Small intestine (tissue), 7 donors: ENCODE results near the gene CCDC190. TPM values are rescaled to one million over a fixed set of nuclear protein-coding genes. Genes with fewer than 3 reads are reported as not detected.

Experiments
- DNase-seq, 2 donors: peaks; one replicate each; pipeline versions ENCODE4 v3.0.0 to v3.0.0-alpha.2; 2013
- FAIRE-seq: peaks from 2 replicates; lab custom pipeline; 2012; peaks lifted over from hg19 to GRCh38; lab: Jason Lieb, UNC
- H3K27ac ChIP-seq, 3 donors: one replicate each; pipeline ENCODE4 v1.5.1; 2013; ENCODE audit warnings: low read length in 2 of 3, mild to moderate bottlenecking in 2 of 3, control low read depth in 1 of 3, inconsistent platforms in 1 of 3, low read depth in 1 of 3, moderate library complexity in 1 of 3
- H3K27me3 ChIP-seq, 3 donors: one replicate each; pipeline ENCODE4 v1.6.1; 2013; ENCODE audit warnings: low read length in 3 of 3, inconsistent platforms in 1 of 3; ENCODE audit not compliant: control insufficient read depth in 3 of 3, insufficient read depth in 3 of 3
- H3K36me3 ChIP-seq, 3 donors: one replicate each; pipeline ENCODE4 v1.6.1; 2013; ENCODE audit warnings: low read length in 3 of 3, inconsistent platforms in 1 of 3, low read depth in 1 of 3, mild to moderate bottlenecking in 1 of 3, moderate library complexity in 1 of 3; ENCODE audit not compliant: control insufficient read depth in 3 of 3, insufficient read depth in 2 of 3
- H3K4me1 ChIP-seq, 3 donors: one replicate each; pipeline ENCODE4 v1.6.1; 2013; ENCODE audit warnings: low read length in 2 of 3, inconsistent platforms in 1 of 3, low read depth in 1 of 3, mild to moderate bottlenecking in 1 of 3, moderate library complexity in 1 of 3; ENCODE audit not compliant: control insufficient read depth in 3 of 3, insufficient read depth in 2 of 3
- H3K4me3 ChIP-seq, 3 donors: one replicate each; pipeline ENCODE4 v1.5.1; 2013; ENCODE audit warnings: low read length in 3 of 3, control low read depth in 1 of 3, inconsistent platforms in 1 of 3, low read depth in 1 of 3, mild to moderate bottlenecking in 1 of 3, moderate library complexity in 1 of 3
- H3K9me3 ChIP-seq, 2 donors: one replicate each; pipeline ENCODE4 v1.6.1; 2013; ENCODE audit warnings: low read depth in 1 of 2, low read length in 1 of 2; ENCODE audit not compliant: control insufficient read depth in 2 of 2, insufficient read depth in 1 of 2
- WGBS, 3 donors: extraction: QIAGEN DNeasy Blood & Tissue Kit; methylation state at CpG; one replicate each; pipeline ENCODE4 v1.1.7; 2013; 5-methylcytosine and 5-hydroxymethylcytosine counted together
- polyA plus RNA-seq, 4 donors: library from polyadenylated mRNA; stranded (reverse) in 3 of 4; unstranded in 1 of 4; fragments of 200-250 nt in 3 of 4; fragments of 120-200 nt in 1 of 4; gene quantifications; one replicate each; pipeline versions ENCODE4 v1.2.1 to v1.2.3, GENCODE V29; 2013
- donor health status: healthy with polysubstance abuse.
- donor health status: control.
- donor health status: control.
- donor health status: Bipolar disorder and iron deficiency.
- donor health status: healthy.

CCDC190 gene
- polyA plus RNA-seq, 4 donors = 0.06 TPM; not detected in 3

- FAIRE-seq (no peak), DNase-seq (no peak)
- H3K4me3 ChIP-seq = no peak overlapping the region
- H3K27me3 ChIP-seq = peaks cover 0 to 2% (median 0%) of the 10 kb centered on the region in 3 donors
- no peaks in the 10 kb centered on the region for H3K4me1 ChIP-seq
- peaks cover 0 to 5% of the 10 kb centered on the region in 2 donors for H3K9me3 ChIP-seq
- no peaks in the 10 kb centered on the region for H3K36me3 ChIP-seq
- H3K27ac ChIP-seq = no peak overlapping the region
Measured at GRCh38 chr1:162840250-162840839, 20.6 kb downstream of the CCDC190 start.

GRCh38 chr1:162838863-162839262, 22.1 kb downstream of the CCDC190 start:
- Histone ChIP-seq H3K36me3 (no peaks in the 10 kb centered on the region), H3K27me3 (peaks cover 0 to 4% (median 0%) of the 10 kb centered on the region in 3 donors), H3K9me3 (peaks cover 0 to 5% of the 10 kb centered on the region in 2 donors), H3K27ac (no peak overlapping the region), H3K4me3 (no peak overlapping the region), H3K4me1 (no peaks in the 10 kb centered on the region)
- FAIRE-seq = no peak
- WGBS, 3 donors = 74 to 97% (median 96%) methylated on average over 4 of the region's 4 CpGs
- no peak for DNase-seq

GRCh38 chr1:162835157-162835899, 25.6 kb downstream of the CCDC190 start:
- 57 to 64% (median 63%) methylated on average over 3 of the region's 3 CpGs for WGBS, 3 donors
- no peaks in the 10 kb centered on the region for H3K4me1 ChIP-seq

GRCh38 chr1:162832470-162832869, 28.5 kb downstream of the CCDC190 start:
- 61 to 92% (median 85%) methylated on average over 3 of the region's 3 CpGs for WGBS, 3 donors
- H3K27me3 ChIP-seq = peaks cover 0 to 2% (median 0%) of the 10 kb centered on the region in 3 donors
- H3K27ac ChIP-seq = no peak overlapping the region
- FAIRE-seq = no peak
- no peaks in the 10 kb centered on the region for H3K36me3 ChIP-seq
- no peak for DNase-seq
- no peaks in the 10 kb centered on the region for H3K9me3 ChIP-seq
- H3K4me3 ChIP-seq = no peak overlapping the region
- no peaks in the 10 kb centered on the region for H3K4me1 ChIP-seq

More at GRCh38 chr1:162835157-162835899, 25.6 kb downstream of the CCDC190 start:
- H3K27ac ChIP-seq = no peak overlapping the region
- peaks cover 0 to 5% of the 10 kb centered on the region in 2 donors for H3K9me3 ChIP-seq
- peaks cover 0 to 4% (median 0%) of the 10 kb centered on the region in 3 donors for H3K27me3 ChIP-seq
- no peak overlapping the region for H3K4me3 ChIP-seq
- no peak for DNase-seq
- no peak for FAIRE-seq
- H3K36me3 ChIP-seq = no peaks in the 10 kb centered on the region

GRCh38 chr1:162829268-162829667, 31.7 kb downstream of the CCDC190 start:
- no peak overlapping the region for H3K4me3 ChIP-seq
- H3K36me3 ChIP-seq = no peaks in the 10 kb centered on the region
- DNase-seq = no peak
- 93 to 96% (median 95%) methylated on average over 1 of the region's 1 CpG for WGBS, 3 donors
- H3K27ac ChIP-seq = no peak overlapping the region
- FAIRE-seq = no peak
- peaks cover 0 to 1% (median 0%) of the 10 kb centered on the region in 3 donors for H3K27me3 ChIP-seq
- H3K4me1 ChIP-seq = no peaks in the 10 kb centered on the region
- H3K9me3 ChIP-seq = no peaks in the 10 kb centered on the region

GRCh38 chr1:162823771-162824525, 37.0 kb downstream of the CCDC190 start:
- Histone ChIP-seq H3K36me3 (no peaks in the 10 kb centered on the region), H3K4me1 (peaks cover 0 to 5% (median 0%) of the 10 kb centered on the region in 3 donors), H3K4me3 (no peak overlapping the region), H3K27me3 (peaks cover 0 to 13% (median 2%) of the 10 kb centered on the region in 3 donors), H3K9me3 (no peaks in the 10 kb centered on the region), H3K27ac (no peak overlapping the region)
- FAIRE-seq = no peak
- 35 to 57% (median 43%) methylated on average over 2 of the region's 2 CpGs for WGBS, 3 donors
- DNase-seq = no peak

GRCh38 chr1:162823231-162823630, 37.7 kb downstream of the CCDC190 start:
- no peak overlapping the region for H3K27ac ChIP-seq
- no peak overlapping the region for H3K4me3 ChIP-seq
- H3K27me3 ChIP-seq = peaks cover 0 to 13% (median 2%) of the 10 kb centered on the region in 3 donors
- H3K36me3 ChIP-seq = no peaks in the 10 kb centered on the region
- WGBS, 3 donors = 32 to 62% (median 57%) methylated on average over 3 of the region's 3 CpGs
- DNase-seq (no peak), FAIRE-seq (no peak)
- H3K9me3 ChIP-seq = no peaks in the 10 kb centered on the region
- H3K4me1 ChIP-seq = peaks cover 0 to 5% (median 0%) of the 10 kb centered on the region in 3 donors
